ENCODE results near the gene SLC22A2. TPM values are rescaled to one million over a fixed set of nuclear protein-coding genes. Genes with fewer than 3 reads are reported as not detected.
A peak's percentile ranks its signal among the peaks of the same experiment; 100 is the strongest.

SLC22A2 gene
- total RNA-seq, 6 experiments from 2014 or later: not detected

GRCh38 chr6:160297310-160297709 is 38.7 kb upstream of the SLC22A2 start:
- TF ChIP-seq CTCF (IDR thresholded peaks at IDR 0.05) (peak; percentile 44 to 68 (median 54)), POLR2A (IDR thresholded peaks at IDR 0.05) (no peak)
- Histone ChIP-seq H3K9me3 (no peaks in the 10 kb centered on the region), H3K4me3 (no peak overlapping the region), H3K27me3 (no peaks in the 10 kb centered on the region), H3K27ac (no peak overlapping the region), H3K36me3 (no peaks in the 10 kb centered on the region), H3K4me1 (no peaks in the 10 kb centered on the region)
- ATAC-seq (peak; percentile 96 to 98 (median 98)), DNase-seq (peak; percentile 52 to 74 (median 68))
- 20% methylated on average over 1 of the region's 6 CpGs for WGBS (ENCODE audit: insufficient coverage, low coverage, low lambda C conversion rate, missing lambda C conversion rate)
- intact Hi-C loops (cut with DNase I): no loop called here

GRCh38 chr6:160293844-160294243 is 35.2 kb upstream of the SLC22A2 start:
- Histone ChIP-seq H3K9me3 (no peaks in the 10 kb centered on the region), H3K4me1 (no peaks in the 10 kb centered on the region), H3K27ac (no peak overlapping the region), H3K27me3 (no peaks in the 10 kb centered on the region), H3K36me3 (no peaks in the 10 kb centered on the region), H3K4me3 (no peak overlapping the region)
- 53% methylated on average over 3 of the region's 8 CpGs for WGBS (ENCODE audit: insufficient coverage, low coverage, low lambda C conversion rate, missing lambda C conversion rate)
- no peak for DNase-seq
- no peak for ATAC-seq
- intact Hi-C loops (cut with DNase I): no loop called here
- TF ChIP-seq CTCF (IDR thresholded peaks at IDR 0.05): no peak

GRCh38 chr6:160285541-160286105 is 27.0 kb upstream of the SLC22A2 start:
- WGBS (ENCODE audit: insufficient coverage, low coverage, low lambda C conversion rate, missing lambda C conversion rate): 29% methylated on average over 1 of the region's 1 CpG
- ATAC-seq: no peak
- intact Hi-C loops (cut with DNase I): no loop called here

GRCh38 chr6:160284575-160284974 is 26.0 kb upstream of the SLC22A2 start:
- Histone ChIP-seq H3K27me3 (no peaks in the 10 kb centered on the region), H3K4me1 (no peaks in the 10 kb centered on the region), H3K27ac (no peak overlapping the region), H3K9me3 (no peaks in the 10 kb centered on the region), H3K4me3 (no peak overlapping the region), H3K36me3 (no peaks in the 10 kb centered on the region)
- no peak for ATAC-seq
- intact Hi-C loops (cut with DNase I): no loop called here
- TF ChIP-seq POLR2A (IDR thresholded peaks at IDR 0.05): no peak
- WGBS (ENCODE audit: insufficient coverage, low coverage, low lambda C conversion rate, missing lambda C conversion rate): 77% methylated on average over 2 of the region's 2 CpGs
- DNase-seq: no peak

More at GRCh38 chr6:160285541-160286105, 27.0 kb upstream of the SLC22A2 start:
- Histone ChIP-seq H3K27ac (no peak overlapping the region), H3K27me3 (no peaks in the 10 kb centered on the region), H3K4me1 (no peaks in the 10 kb centered on the region), H3K36me3 (no peaks in the 10 kb centered on the region), H3K4me3 (no peak overlapping the region), H3K9me3 (no peaks in the 10 kb centered on the region)
- TF ChIP-seq CTCF (IDR thresholded peaks at IDR 0.05) (no peak), POLR2A (IDR thresholded peaks at IDR 0.05) (no peak)
- DNase-seq: no peak

GRCh38 chr6:160282444-160282843 is 23.8 kb upstream of the SLC22A2 start:
- Histone ChIP-seq H3K9me3 (no peaks in the 10 kb centered on the region), H3K27ac (no peak overlapping the region), H3K36me3 (no peaks in the 10 kb centered on the region), H3K4me1 (no peaks in the 10 kb centered on the region), H3K4me3 (no peak overlapping the region), H3K27me3 (no peaks in the 10 kb centered on the region)
- TF ChIP-seq CTCF (IDR thresholded peaks at IDR 0.05) (no peak), POLR2A (IDR thresholded peaks at IDR 0.05) (no peak)
- intact Hi-C loops (cut with DNase I): no loop called here
- no peak for ATAC-seq
- WGBS (ENCODE audit: insufficient coverage, low coverage, low lambda C conversion rate, missing lambda C conversion rate): 53% methylated on average over 1 of the region's 1 CpG
- DNase-seq: no peak
